HEK293 (cell line): ENCODE measurements around the gene MSI1.

Experiments used
- CTCF ChIA-PET: fragments of 350-600 bp; formaldehyde crosslinking; extraction: SDS; loops from one replicate; lab custom pipeline; 2021; ENCODE audit warnings: antibody characterized with exemption; lab: Yijun Ruan, JAX
- POLR2A ChIA-PET: fragments of 300-600 bp; formaldehyde crosslinking; extraction: SDS; loops from one replicate; lab custom pipeline; 2020; ENCODE audit warnings: antibody characterized with exemption, inconsistent platforms; lab: Yijun Ruan, JAX
- H3K27ac ChIP-seq: fragments of 200-500 bp; sonication (Bioruptor generic); 2 replicates; pipeline ENCODE4 v1.5.1; 2014; ENCODE audit warnings: low read depth, low read length, control low read depth, inconsistent platforms; ENCODE audit errors: extremely low read depth
- H3K36me3 ChIP-seq, 2 experiments: fragments of 200-500 bp in 1 of 2; sonication (Bioruptor generic) in 1 of 2; 1 replicate in 1 of 2; 2 replicates in 1 of 2; pipeline ENCODE4 v1.5.1; 2014 to 2017; ENCODE audit warnings: inconsistent platforms in 2 of 2, low read length in 2 of 2; ENCODE audit not compliant: control insufficient read depth in 2 of 2, insufficient read depth in 1 of 2
- H3K4me1 ChIP-seq: fragments of 200-500 bp; sonication (Bioruptor generic); 2 replicates; pipeline ENCODE4 v1.5.1; 2014; ENCODE audit warnings: mild to moderate bottlenecking, low read length, inconsistent platforms; ENCODE audit not compliant: control insufficient read depth, insufficient read depth
- H3K4me3 ChIP-seq: 2 replicates; pipeline ENCODE4 v1.5.1; 2011; ENCODE audit warnings: low read depth, mild to moderate bottlenecking, control low read depth, low read length, moderate library complexity
- H3K9me3 ChIP-seq: fragments of 200-500 bp; sonication (Bioruptor generic); 2 replicates; pipeline ENCODE4 v1.5.1; 2014; ENCODE audit warnings: low read depth, low read length, inconsistent platforms; ENCODE audit not compliant: control insufficient read depth, insufficient read depth
- EGR2 ChIP-seq: fragments of 450-650 bp; formaldehyde crosslinking; IDR thresholded peaks from 2 replicates; pipeline ENCODE4 v1.5.1; 2016; ENCODE audit warnings: low read depth, missing biosample characterization, missing genetic modification characterization
- FEZF1 ChIP-seq: fragments of 450-650 bp; formaldehyde crosslinking; IDR thresholded peaks from 2 replicates; pipeline ENCODE4 v1.5.1; 2016; ENCODE audit warnings: missing biosample characterization, missing genetic modification characterization
- GLIS2 ChIP-seq: fragments of 450-650 bp; formaldehyde crosslinking; IDR thresholded peaks from 2 replicates; pipeline ENCODE4 v1.5.1; 2016; ENCODE audit warnings: missing biosample characterization, missing genetic modification characterization
- HIC1 ChIP-seq: fragments of 450-650 bp; formaldehyde crosslinking; IDR thresholded peaks from 2 replicates; pipeline ENCODE4 v1.5.1; 2016; ENCODE audit warnings: missing biosample characterization, missing genetic modification characterization
- TCF7L2 ChIP-seq: IDR thresholded peaks from 2 replicates; pipeline ENCODE4 v1.6.1; 2011; ENCODE audit warnings: low read depth, mild to moderate bottlenecking, inconsistent platforms, low read length, moderate library complexity, borderline replicate concordance
- ZNF146 ChIP-seq: fragments of 450-650 bp; formaldehyde crosslinking; IDR thresholded peaks from 2 replicates; pipeline ENCODE4 v1.5.1; 2016; ENCODE audit warnings: missing biosample characterization, missing genetic modification characterization
- ZNF24 ChIP-seq: fragments of 450-650 bp; formaldehyde crosslinking; IDR thresholded peaks from 2 replicates; pipeline ENCODE4 v1.5.1; 2016; ENCODE audit warnings: missing biosample characterization, missing genetic modification characterization
- ZNF37A ChIP-seq: fragments of 450-650 bp; IDR thresholded peaks from 2 replicates; pipeline ENCODE4 v1.5.1; 2018; ENCODE audit warnings: missing biosample characterization, missing genetic modification characterization
- ZNF394 ChIP-seq: fragments of 450-650 bp; formaldehyde crosslinking; IDR thresholded peaks from 2 replicates; pipeline ENCODE4 v1.5.1; 2016; ENCODE audit warnings: missing biosample characterization, missing genetic modification characterization, mild to moderate bottlenecking, moderate library complexity, borderline replicate concordance
- ZNF426 ChIP-seq: fragments of 450-650 bp; formaldehyde crosslinking; IDR thresholded peaks from 2 replicates; pipeline ENCODE4 v1.5.1; 2017; ENCODE audit warnings: missing biosample characterization, missing genetic modification characterization, mild to moderate bottlenecking, inconsistent platforms, moderate library complexity
- ZNF433 ChIP-seq: fragments of 450-650 bp; formaldehyde crosslinking; IDR thresholded peaks from 2 replicates; pipeline ENCODE4 v1.5.1; 2016; ENCODE audit warnings: missing biosample characterization, missing genetic modification characterization, low read depth
- ZNF48 ChIP-seq: fragments of 450-650 bp; formaldehyde crosslinking; IDR thresholded peaks from 2 replicates; pipeline ENCODE4 v1.5.1; 2016; ENCODE audit warnings: missing biosample characterization, missing genetic modification characterization
- ZNF571 ChIP-seq: fragments of 450-650 bp; formaldehyde crosslinking; IDR thresholded peaks from 2 replicates; pipeline ENCODE4 v1.5.0; 2017; ENCODE audit warnings: missing biosample characterization, missing genetic modification characterization
- ZNF610 ChIP-seq: fragments of 450-650 bp; formaldehyde crosslinking; IDR thresholded peaks from 2 replicates; pipeline ENCODE4 v1.5.1; 2016; ENCODE audit warnings: missing biosample characterization, missing genetic modification characterization, borderline replicate concordance
- ZNF701 ChIP-seq: fragments of 450-650 bp; formaldehyde crosslinking; IDR thresholded peaks from 2 replicates; pipeline ENCODE4 v1.5.1; 2016; ENCODE audit warnings: missing biosample characterization, missing genetic modification characterization
- ZNF707 ChIP-seq: fragments of 450-650 bp; formaldehyde crosslinking; IDR thresholded peaks from 2 replicates; pipeline ENCODE4 v1.5.1; 2016; ENCODE audit warnings: missing biosample characterization, missing genetic modification characterization
- ZNF785 ChIP-seq: fragments of 450-650 bp; formaldehyde crosslinking; IDR thresholded peaks from 2 replicates; pipeline ENCODE4 v1.5.1; 2016; ENCODE audit warnings: missing biosample characterization, missing genetic modification characterization
- ZSCAN18 ChIP-seq: fragments of 450-650 bp; formaldehyde crosslinking; IDR thresholded peaks from 2 replicates; pipeline ENCODE4 v1.5.1; 2016; ENCODE audit warnings: missing biosample characterization, missing genetic modification characterization
- ZSCAN30 ChIP-seq: fragments of 450-650 bp; IDR thresholded peaks from 2 replicates; pipeline ENCODE4 v1.5.1; 2018; ENCODE audit warnings: missing biosample characterization, mild to moderate bottlenecking, missing genetic modification characterization, moderate library complexity
- TF ChIP-seq, protein P1 (sequence below): fragments of 450-650 bp; formaldehyde crosslinking; IDR thresholded peaks from 2 replicates; pipeline ENCODE4 v1.5.1; 2016; ENCODE audit warnings: missing biosample characterization, missing genetic modification characterization
- TF ChIP-seq, protein P2 (sequence below): fragments of 450-650 bp; formaldehyde crosslinking; conservative IDR thresholded peaks from 2 replicates; pipeline ENCODE4 v1.5.1; 2016; ENCODE audit warnings: low read depth, missing biosample characterization, missing genetic modification characterization

Gene MSI1

DNA sequence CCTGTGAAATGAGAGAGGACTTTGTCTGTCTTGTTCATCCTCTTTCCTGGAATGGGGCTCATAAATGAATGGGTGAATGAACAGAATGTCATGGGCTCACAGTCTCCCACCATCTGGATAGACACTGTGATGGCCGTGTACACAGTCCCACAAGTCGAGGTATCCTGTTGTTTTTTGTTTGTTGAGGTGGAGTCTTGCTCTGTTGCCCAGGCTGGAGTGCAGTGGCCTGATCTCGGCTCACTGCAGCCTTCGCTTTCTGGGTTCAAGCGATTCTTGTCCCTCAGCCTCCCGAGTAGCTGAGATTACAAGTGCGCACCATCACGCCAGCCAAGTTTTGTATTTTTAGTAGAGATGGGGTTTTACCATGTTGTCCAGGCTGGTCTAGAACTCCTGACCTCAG is 25.3 kb downstream of the MSI1 start (continued):
- TF ChIP-seq ZNF37A (tag by site-specific recombination) (no peak), ZNF433 (tag by site-specific recombination) (no peak), ZNF394 (tag by site-specific recombination) (no peak)
- TF ChIP-seq, protein P1, sequence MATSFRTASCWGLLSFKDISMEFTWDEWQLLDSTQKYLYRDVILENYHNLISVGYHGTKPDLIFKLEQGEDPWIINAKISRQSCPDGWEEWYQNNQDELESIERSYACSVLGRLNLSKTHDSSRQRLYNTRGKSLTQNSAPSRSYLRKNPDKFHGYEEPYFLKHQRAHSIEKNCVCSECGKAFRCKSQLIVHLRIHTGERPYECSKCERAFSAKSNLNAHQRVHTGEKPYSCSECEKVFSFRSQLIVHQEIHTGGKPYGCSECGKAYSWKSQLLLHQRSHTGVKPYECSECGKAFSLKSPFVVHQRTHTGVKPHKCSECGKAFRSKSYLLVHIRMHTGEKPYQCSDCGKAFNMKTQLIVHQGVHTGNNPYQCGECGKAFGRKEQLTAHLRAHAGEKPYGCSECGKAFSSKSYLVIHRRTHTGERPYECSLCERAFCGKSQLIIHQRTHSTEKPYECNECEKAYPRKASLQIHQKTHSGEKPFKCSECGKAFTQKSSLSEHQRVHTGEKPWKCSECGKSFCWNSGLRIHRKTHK, result no peak
- TF ChIP-seq, all 188 proteins: peak for 0

DNA sequence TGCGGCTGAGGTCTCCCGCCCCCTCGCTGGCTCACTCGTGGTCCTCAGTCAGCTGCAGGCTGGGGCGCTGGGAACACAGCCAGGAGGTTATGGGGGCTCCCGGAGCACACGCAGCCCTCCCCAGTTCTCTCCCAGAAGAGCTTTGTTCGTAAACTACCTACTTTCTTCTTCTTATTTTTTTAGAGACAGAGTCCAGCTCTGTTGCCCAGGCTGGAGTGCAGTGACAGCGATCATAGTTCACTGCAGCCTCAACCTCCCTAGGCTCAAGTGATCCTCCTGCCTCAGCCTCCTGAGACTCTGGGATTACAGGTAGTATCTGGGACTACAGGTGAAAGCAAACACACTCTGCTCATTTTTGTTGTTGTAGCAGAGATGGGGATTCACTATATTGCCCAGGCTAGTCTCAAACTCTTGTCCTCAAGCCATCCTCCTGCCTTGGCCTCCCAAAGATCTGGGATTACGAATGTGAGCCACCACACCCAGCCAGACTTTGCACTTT is 25.9 kb downstream of the MSI1 start:
- ChIA-PET CTCF (no interaction called here), POLR2A (no interaction called here)

GRCh38 chr12:120342175-120343038 is 26.6 kb downstream of the MSI1 start:
- Histone ChIP-seq H3K36me3 (peaks cover 3 to 29% of the 10 kb centered on the region in 2 experiments; a peak in 2 of 3 replicates), H3K4me3 (no peak overlapping the region), H3K9me3 (no peaks in the 10 kb centered on the region), H3K4me1 (no peaks in the 10 kb centered on the region), H3K27ac (no peak overlapping the region)
- ChIA-PET POLR2A (interaction anchor here (0.9 kb wide), 1 partner anchor 186 kb away, joined by 4 read pairs; the partner anchor contains the start of gene COQ5), CTCF (interaction anchor here (0.6 kb wide), 1 partner anchor 304 kb away, joined by 3 read pairs; no protein-coding TSS in a partner anchor)
- TF ChIP-seq ZNF610 (tag by site-specific recombination), result no peak
- TF ChIP-seq ZSCAN18 (tag by site-specific recombination), result no peak
- TF ChIP-seq ZNF146 (tag by site-specific recombination), result no peak
- TF ChIP-seq ZNF24 (tag by site-specific recombination), result no peak
- TF ChIP-seq ZNF571 (tag by site-specific recombination), result no peak
- TF ChIP-seq HIC1 (tag by site-specific recombination), result no peak
- TF ChIP-seq TCF7L2, result no peak
- TF ChIP-seq ZSCAN30 (tag by site-specific recombination), result no peak
- no peak for TF ChIP-seq ZNF426 (tag by site-specific recombination)
- TF ChIP-seq EGR2, result no peak
- TF ChIP-seq ZNF785 (tag by site-specific recombination), result no peak

More for the DNA sequence above, 25.9 kb downstream of the MSI1 start:
- H3K27ac ChIP-seq, result no peak overlapping the region
- no peak overlapping the region for H3K4me3 ChIP-seq
- no peaks in the 10 kb centered on the region for H3K9me3 ChIP-seq
- H3K4me1 ChIP-seq, result no peaks in the 10 kb centered on the region
- TF ChIP-seq GLIS2, result no peak
- no peak for TF ChIP-seq ZNF48 (tag by site-specific recombination)
- TF ChIP-seq, protein P1, result no peak
- TF ChIP-seq ZNF701 (tag by site-specific recombination), result no peak
- no peak for TF ChIP-seq ZNF707 (tag by site-specific recombination)
- no peak for TF ChIP-seq FEZF1 (tag by site-specific recombination)
- TF ChIP-seq, protein P2, sequence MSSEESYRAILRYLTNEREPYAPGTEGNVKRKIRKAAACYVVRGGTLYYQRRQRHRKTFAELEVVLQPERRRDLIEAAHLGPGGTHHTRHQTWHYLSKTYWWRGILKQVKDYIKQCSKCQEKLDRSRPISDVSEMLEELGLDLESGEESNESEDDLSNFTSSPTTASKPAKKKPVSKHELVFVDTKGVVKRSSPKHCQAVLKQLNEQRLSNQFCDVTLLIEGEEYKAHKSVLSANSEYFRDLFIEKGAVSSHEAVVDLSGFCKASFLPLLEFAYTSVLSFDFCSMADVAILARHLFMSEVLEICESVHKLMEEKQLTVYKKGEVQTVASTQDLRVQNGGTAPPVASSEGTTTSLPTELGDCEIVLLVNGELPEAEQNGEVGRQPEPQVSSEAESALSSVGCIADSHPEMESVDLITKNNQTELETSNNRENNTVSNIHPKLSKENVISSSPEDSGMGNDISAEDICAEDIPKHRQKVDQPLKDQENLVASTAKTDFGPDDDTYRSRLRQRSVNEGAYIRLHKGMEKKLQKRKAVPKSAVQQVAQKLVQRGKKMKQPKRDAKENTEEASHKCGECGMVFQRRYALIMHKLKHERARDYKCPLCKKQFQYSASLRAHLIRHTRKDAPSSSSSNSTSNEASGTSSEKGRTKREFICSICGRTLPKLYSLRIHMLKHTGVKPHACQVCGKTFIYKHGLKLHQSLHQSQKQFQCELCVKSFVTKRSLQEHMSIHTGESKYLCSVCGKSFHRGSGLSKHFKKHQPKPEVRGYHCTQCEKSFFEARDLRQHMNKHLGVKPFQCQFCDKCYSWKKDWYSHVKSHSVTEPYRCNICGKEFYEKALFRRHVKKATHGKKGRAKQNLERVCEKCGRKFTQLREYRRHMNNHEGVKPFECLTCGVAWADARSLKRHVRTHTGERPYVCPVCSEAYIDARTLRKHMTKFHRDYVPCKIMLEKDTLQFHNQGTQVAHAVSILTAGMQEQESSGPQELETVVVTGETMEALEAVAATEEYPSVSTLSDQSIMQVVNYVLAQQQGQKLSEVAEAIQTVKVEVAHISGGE, result no peak
- H3K36me3 ChIP-seq, result peaks cover 3 to 35% of the 10 kb centered on the region in 2 experiments; a peak in 2 of 3 replicates
